HCT116 (cell line): ENCODE results near the gene TFG. TPM values are rescaled to one million over a fixed set of nuclear protein-coding genes. Genes with fewer than 3 reads are reported as not detected.

Experiments used
- ATAC-seq: fragments of 200-7000 bp; cut with Tn5 transposase; 2 replicates; pipeline ENCODE4 v1.9.1; 2020; ENCODE audit warnings: mild to moderate bottlenecking, moderate library complexity
- BruUV-seq: library from RNA; stranded (reverse); fragments of 400-500 nt; replicated peaks from 2 replicates; lab custom pipeline; 2021; lab: Mats Ljungman, UMichigan
- CTCF ChIA-PET: fragments of 300-600 bp; sonication (Branson Sonifier 250); formaldehyde crosslinking; loops from one replicate; lab custom pipeline; 2021; ENCODE audit warnings: antibody characterized with exemption; lab: Charles Lee
- POLR2A ChIA-PET: fragments of 300-600, 350-600 bp; sonication (Branson Sonifier 250); formaldehyde crosslinking; loops from one replicate; lab custom pipeline; 2021; ENCODE audit warnings: antibody characterized with exemption; lab: Charles Lee
- RAD21 ChIA-PET, 2 experiments: fragments of 300-600 bp; sonication (Branson Sonifier 250); formaldehyde crosslinking; loops; one replicate each; lab custom pipeline; 2023; ENCODE audit warnings: low total read pairs in 2 of 2; ENCODE audit not compliant: uncharacterized antibody in 2 of 2, unreplicated experiment in 2 of 2, low non-redundant PET in 1 of 2; lab: Charles Lee
- DNase-seq: peaks from one replicate; pipeline ENCODE4 v3.0.0-alpha.2; 2010; ENCODE audit warnings: low read depth, low spot score
- H2AFZ ChIP-seq: fragments of 200-600 bp; shearing (Covaris generic), sonication (generic); 2 replicates; pipeline ENCODE4 v1.6.1; 2017; ENCODE audit warnings: low read depth, mixed run types, mixed read lengths, antibody characterized with exemption, low read length; ENCODE audit not compliant: poor library complexity, severe bottlenecking
- H3K27ac ChIP-seq: 2 replicates; pipeline ENCODE4 v1.5.1; 2012; ENCODE audit warnings: low read depth, low read length
- H3K27me3 ChIP-seq: fragments of 200-600 bp; sonication (generic); 2 replicates; pipeline ENCODE4 v1.6.1; 2016; ENCODE audit warnings: mixed run types, low read length, mixed read lengths; ENCODE audit not compliant: insufficient read depth
- H3K36me3 ChIP-seq, 2 experiments: fragments of 200-500 bp in 1 of 2; fragments of 200-600 bp in 1 of 2; sonication (Bioruptor generic) in 1 of 2; sonication (generic) in 1 of 2; 2 replicates each; pipeline versions ENCODE4 v1.5.1 to v1.6.1; 2014 to 2016; ENCODE audit warnings: low read length in 2 of 2, inconsistent platforms in 1 of 2, mixed read lengths in 1 of 2, mixed run types in 1 of 2; ENCODE audit not compliant: insufficient read depth in 2 of 2, control insufficient read depth in 1 of 2
- H3K4me1 ChIP-seq, 2 experiments: fragments of 200-600 bp in 1 of 2; sonication (generic) in 1 of 2; 2 replicates each; pipeline versions ENCODE4 v1.5.1 to v1.6.1; 2012 to 2017; ENCODE audit warnings: low read length in 2 of 2, inconsistent platforms in 1 of 2, mild to moderate bottlenecking in 1 of 2, mixed read lengths in 1 of 2, mixed run types in 1 of 2, moderate library complexity in 1 of 2; ENCODE audit not compliant: insufficient read depth in 2 of 2, control insufficient read depth in 1 of 2
- H3K4me2 ChIP-seq: fragments of 200-600 bp; sonication (generic); 2 replicates; pipeline ENCODE4 v1.6.1; 2017; ENCODE audit warnings: mixed run types, low read length, mixed read lengths
- H3K4me3 ChIP-seq, 2 experiments: fragments of 200-600 bp in 1 of 2; sonication (generic) in 1 of 2; replicated peaks in 1 of 2; 2 replicates each; pipeline ENCODE4 v1.5.1; 2011 to 2016; ENCODE audit warnings: low read length in 2 of 2, control low read depth in 1 of 2, low read depth in 1 of 2, mild to moderate bottlenecking in 1 of 2, mixed read lengths in 1 of 2, mixed run types in 1 of 2
- H3K79me2 ChIP-seq: fragments of 200-600 bp; sonication (generic); 2 replicates; pipeline ENCODE4 v1.6.1; 2017; ENCODE audit warnings: mild to moderate bottlenecking, mixed run types, low read length, moderate library complexity, mixed read lengths; ENCODE audit not compliant: insufficient read depth
- H3K9ac ChIP-seq: fragments of 200-600 bp; sonication (generic); 2 replicates; pipeline ENCODE4 v1.6.1; 2016; ENCODE audit warnings: low read length, mixed read lengths
- H3K9me2 ChIP-seq: fragments of 200-600 bp; sonication (generic), shearing (Covaris generic); 2 replicates; pipeline ENCODE4 v1.6.1; 2017; ENCODE audit warnings: mixed run types, mild to moderate bottlenecking, moderate library complexity; ENCODE audit not compliant: insufficient read depth
- H3K9me3 ChIP-seq, 2 experiments: fragments of 200-500 bp in 1 of 2; fragments of 200-600 bp in 1 of 2; sonication (Bioruptor generic) in 1 of 2; sonication (generic) in 1 of 2; 2 replicates each; pipeline ENCODE4 v1.6.1; 2014 to 2017; ENCODE audit warnings: low read length in 2 of 2, mixed read lengths in 2 of 2, inconsistent platforms in 1 of 2, low read depth in 1 of 2, mild to moderate bottlenecking in 1 of 2, mixed run types in 1 of 2, moderate library complexity in 1 of 2; ENCODE audit not compliant: control insufficient read depth in 1 of 2, insufficient read depth in 1 of 2
- H4K20me1 ChIP-seq: fragments of 200-600 bp; sonication (generic), shearing (Covaris generic); 2 replicates; pipeline ENCODE4 v1.6.1; 2017; ENCODE audit warnings: mixed run types, mild to moderate bottlenecking, moderate library complexity; ENCODE audit not compliant: insufficient read depth
- CBX3 ChIP-seq: IDR thresholded peaks from 2 replicates; pipeline ENCODE4 v1.6.1; 2012; ENCODE audit warnings: low read depth
- CEBPB ChIP-seq: IDR thresholded peaks from 2 replicates; pipeline ENCODE4 v1.6.1; 2012; ENCODE audit warnings: low read depth
- EGR1 ChIP-seq: IDR thresholded peaks from 2 replicates; pipeline ENCODE4 v1.6.1; 2012; ENCODE audit warnings: low read depth
- ELF1 ChIP-seq: IDR thresholded peaks from 2 replicates; pipeline ENCODE4 v1.6.1; 2012; ENCODE audit warnings: low read depth, borderline replicate concordance
- EZH2 ChIP-seq: fragments of 200-600 bp; sonication (generic); IDR thresholded peaks from 2 replicates; pipeline ENCODE4 v1.6.1; 2017; ENCODE audit warnings: antibody characterized with exemption, mixed run types
- EZH2phosphoT487 ChIP-seq: fragments of 200-600 bp; IDR thresholded peaks from 2 replicates; pipeline ENCODE4 v1.6.1; 2018; ENCODE audit warnings: antibody characterized with exemption, borderline replicate concordance
- FOSL1 ChIP-seq: IDR thresholded peaks from 2 replicates; pipeline ENCODE4 v1.6.1; 2012; ENCODE audit warnings: low read depth
- JUND ChIP-seq: IDR thresholded peaks from 2 replicates; pipeline ENCODE4 v1.6.1; 2012
- RAD21 ChIP-seq: IDR thresholded peaks from 2 replicates; pipeline ENCODE4 v1.6.1; 2012; ENCODE audit warnings: low read depth, mild to moderate bottlenecking
- SRF ChIP-seq: IDR thresholded peaks from 2 replicates; pipeline ENCODE4 v1.6.1; 2012; ENCODE audit warnings: low read depth
- YY1 ChIP-seq: IDR thresholded peaks from 2 replicates; pipeline ENCODE4 v1.6.1; 2011; ENCODE audit warnings: low read length, low read depth, moderate library complexity, mild to moderate bottlenecking; ENCODE audit not compliant: insufficient replicate concordance; ENCODE audit errors: extremely low read depth
- ZNF274 ChIP-seq: fragments of 200-500 bp; sonication (Bioruptor generic); IDR thresholded peaks from 2 replicates; pipeline ENCODE4 v1.6.1; 2014; ENCODE audit warnings: mild to moderate bottlenecking, low read depth, low read length, inconsistent platforms
- intact Hi-C: fragments of 100-400 bp; cut with micrococcal nuclease; formaldehyde crosslinking; loops from 2 replicates; pipeline ENCODE4 v1.10.0; 2022
- total RNA-seq: library from RNA; stranded (reverse); gene quantifications from one replicate; pipeline ENCODE4 v1.2.1, GENCODE V29; 2021; ENCODE audit not compliant: unreplicated experiment
- TF ChIP-seq, protein P1 (sequence below): IDR thresholded peaks from 2 replicates; pipeline ENCODE4 v1.6.1; 2011; ENCODE audit warnings: mild to moderate bottlenecking, low read length, moderate library complexity; ENCODE audit not compliant: insufficient replicate concordance; ENCODE audit errors: extremely low read depth
- TF ChIP-seq, protein P2 (sequence below): IDR thresholded peaks from 2 replicates; pipeline ENCODE4 v1.6.1; 2012
- TF ChIP-seq, protein P3 (sequence below): IDR thresholded peaks from 2 replicates; pipeline ENCODE4 v1.6.1; 2012
- TF ChIP-seq, protein P4 (sequence below), 3 experiments: fragments of 200-600 bp in 1 of 3; sonication (generic) in 1 of 3; IDR thresholded peaks in 2 of 3; conservative IDR thresholded peaks in 1 of 3; 2 replicates each; pipeline ENCODE4 v1.5.1; 2012 to 2017; ENCODE audit warnings: low read depth in 2 of 3, low read length in 2 of 3, antibody characterized with exemption in 1 of 3, borderline replicate concordance in 1 of 3, control low read depth in 1 of 3, mild to moderate bottlenecking in 1 of 3, mixed read lengths in 1 of 3, mixed run types in 1 of 3, moderate library complexity in 1 of 3; ENCODE audit not compliant: insufficient read depth in 1 of 3

Gene TFG
- total RNA-seq, 1 experiment from 2014 or later: 99.1 TPM

DNA sequence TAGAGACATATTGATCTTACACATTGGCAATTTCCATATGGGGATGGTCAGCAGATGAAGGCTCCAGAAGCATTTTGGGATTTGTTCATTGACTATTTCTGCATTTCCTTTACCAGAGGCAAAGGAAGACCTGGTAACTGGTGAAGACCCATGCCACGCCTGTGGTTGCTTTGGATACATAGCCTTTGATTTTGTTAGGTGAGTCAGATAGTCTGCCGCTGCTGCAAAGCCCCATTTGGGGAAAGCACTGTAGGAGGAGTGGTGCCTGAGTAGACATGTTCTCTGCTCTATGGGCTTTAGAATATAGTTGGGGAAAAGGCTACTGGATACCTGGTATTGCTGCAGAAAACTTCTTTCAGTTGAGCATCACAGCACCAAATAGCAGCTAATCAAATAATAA lies 56.8 kb downstream of the TFG start (continued):
- TF ChIP-seq YY1 (no peak), SRF (no peak)
- TF ChIP-seq, protein P1, sequence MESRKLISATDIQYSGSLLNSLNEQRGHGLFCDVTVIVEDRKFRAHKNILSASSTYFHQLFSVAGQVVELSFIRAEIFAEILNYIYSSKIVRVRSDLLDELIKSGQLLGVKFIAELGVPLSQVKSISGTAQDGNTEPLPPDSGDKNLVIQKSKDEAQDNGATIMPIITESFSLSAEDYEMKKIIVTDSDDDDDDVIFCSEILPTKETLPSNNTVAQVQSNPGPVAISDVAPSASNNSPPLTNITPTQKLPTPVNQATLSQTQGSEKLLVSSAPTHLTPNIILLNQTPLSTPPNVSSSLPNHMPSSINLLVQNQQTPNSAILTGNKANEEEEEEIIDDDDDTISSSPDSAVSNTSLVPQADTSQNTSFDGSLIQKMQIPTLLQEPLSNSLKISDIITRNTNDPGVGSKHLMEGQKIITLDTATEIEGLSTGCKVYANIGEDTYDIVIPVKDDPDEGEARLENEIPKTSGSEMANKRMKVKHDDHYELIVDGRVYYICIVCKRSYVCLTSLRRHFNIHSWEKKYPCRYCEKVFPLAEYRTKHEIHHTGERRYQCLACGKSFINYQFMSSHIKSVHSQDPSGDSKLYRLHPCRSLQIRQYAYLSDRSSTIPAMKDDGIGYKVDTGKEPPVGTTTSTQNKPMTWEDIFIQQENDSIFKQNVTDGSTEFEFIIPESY: no peak

DNA sequence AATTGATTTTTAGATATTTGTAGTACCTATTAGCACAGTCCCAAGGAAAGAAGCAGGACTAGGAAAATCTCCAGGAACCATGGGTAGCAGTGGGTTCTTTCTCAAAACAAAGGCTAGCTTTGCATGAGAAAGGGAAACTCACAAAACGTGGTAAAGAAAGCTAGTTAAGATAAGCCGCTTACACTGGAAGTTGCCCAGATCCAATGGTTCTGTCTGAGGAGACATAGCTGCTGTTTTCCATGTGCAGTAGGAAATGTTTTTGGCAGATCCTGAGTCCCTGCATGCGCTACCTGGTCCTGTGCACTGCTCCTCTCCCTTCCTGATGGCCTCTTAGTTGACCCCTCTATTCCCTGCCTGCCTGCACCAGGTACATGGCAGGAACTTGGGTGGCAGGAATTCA lies 60.4 kb downstream of the TFG start:
- no peak for ATAC-seq
- no peaks in the 10 kb centered on the region for H3K9me2 ChIP-seq
- no TSS peak for BruUV-seq

More for the DNA sequence above, 60.4 kb downstream of the TFG start:
- Histone ChIP-seq H3K9ac (no peak overlapping the region), H4K20me1 (no peaks in the 10 kb centered on the region), H3K4me3 (no peak overlapping the region), H3K9me3 (no peaks in the 10 kb centered on the region), H2AFZ (no peak overlapping the region), H3K4me1 (peaks cover 0 to 3% of the 10 kb centered on the region in 2 experiments; a peak in 1 of 4 replicates), H3K27me3 (no peaks in the 10 kb centered on the region), H3K4me2 (no peak overlapping the region), H3K27ac (no peak overlapping the region), H3K36me3 (no peaks in the 10 kb centered on the region), H3K79me2 (no peaks in the 10 kb centered on the region)
- ChIA-PET POLR2A (no interaction called here), RAD21 (no interaction called here), CTCF (interaction anchor here (1.4 kb wide), 1 partner anchor 8 kb away, joined by 3 read pairs; no protein-coding TSS in a partner anchor)
- TF ChIP-seq, protein P2, sequence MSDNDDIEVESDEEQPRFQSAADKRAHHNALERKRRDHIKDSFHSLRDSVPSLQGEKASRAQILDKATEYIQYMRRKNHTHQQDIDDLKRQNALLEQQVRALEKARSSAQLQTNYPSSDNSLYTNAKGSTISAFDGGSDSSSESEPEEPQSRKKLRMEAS: no peak
- TF ChIP-seq, protein P3, sequence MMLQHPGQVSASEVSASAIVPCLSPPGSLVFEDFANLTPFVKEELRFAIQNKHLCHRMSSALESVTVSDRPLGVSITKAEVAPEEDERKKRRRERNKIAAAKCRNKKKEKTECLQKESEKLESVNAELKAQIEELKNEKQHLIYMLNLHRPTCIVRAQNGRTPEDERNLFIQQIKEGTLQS: no peak
- no peak for TF ChIP-seq ZNF274
- TF ChIP-seq CEBPB: no peak
- no peak for TF ChIP-seq CBX3
- no peak for TF ChIP-seq EGR1
- no peak for TF ChIP-seq FOSL1
- no peak for TF ChIP-seq SRF
- TF ChIP-seq YY1: no peak
- TF ChIP-seq ELF1: no peak
- no peak for TF ChIP-seq RAD21
- no peak for TF ChIP-seq EZH2
- TF ChIP-seq, protein P4, sequence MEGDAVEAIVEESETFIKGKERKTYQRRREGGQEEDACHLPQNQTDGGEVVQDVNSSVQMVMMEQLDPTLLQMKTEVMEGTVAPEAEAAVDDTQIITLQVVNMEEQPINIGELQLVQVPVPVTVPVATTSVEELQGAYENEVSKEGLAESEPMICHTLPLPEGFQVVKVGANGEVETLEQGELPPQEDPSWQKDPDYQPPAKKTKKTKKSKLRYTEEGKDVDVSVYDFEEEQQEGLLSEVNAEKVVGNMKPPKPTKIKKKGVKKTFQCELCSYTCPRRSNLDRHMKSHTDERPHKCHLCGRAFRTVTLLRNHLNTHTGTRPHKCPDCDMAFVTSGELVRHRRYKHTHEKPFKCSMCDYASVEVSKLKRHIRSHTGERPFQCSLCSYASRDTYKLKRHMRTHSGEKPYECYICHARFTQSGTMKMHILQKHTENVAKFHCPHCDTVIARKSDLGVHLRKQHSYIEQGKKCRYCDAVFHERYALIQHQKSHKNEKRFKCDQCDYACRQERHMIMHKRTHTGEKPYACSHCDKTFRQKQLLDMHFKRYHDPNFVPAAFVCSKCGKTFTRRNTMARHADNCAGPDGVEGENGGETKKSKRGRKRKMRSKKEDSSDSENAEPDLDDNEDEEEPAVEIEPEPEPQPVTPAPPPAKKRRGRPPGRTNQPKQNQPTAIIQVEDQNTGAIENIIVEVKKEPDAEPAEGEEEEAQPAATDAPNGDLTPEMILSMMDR (IDR thresholded peaks at IDR 0.05 in 2 of 3, conservative IDR thresholded peaks at IDR 0.05 in 1 of 3; ENCODE audit: borderline replicate concordance in 1 of 3, insufficient read depth in 1 of 3, low read depth in 2 of 3, low read length in 2 of 3): no peak
- TF ChIP-seq EZH2phosphoT487: no peak
- no peak for TF ChIP-seq JUND
- no peak for DNase-seq
- intact Hi-C loops: no loop called here
